Spleen (tissue), 11 donors: ENCODE measurements around the gene PDE4B. TPM values are rescaled to one million over a fixed set of nuclear protein-coding genes. Genes with fewer than 3 reads are reported as not detected.

Source experiments
- DNase-seq: peaks from one replicate; pipeline ENCODE4 v3.0.0-alpha.2; 2020
- H3K27ac ChIP-seq, 8 donors: fragments of 200-600 bp; sonication (generic) in 7 of 8; 1 replicate in 4 of 8; 2 replicates in 4 of 8; pipeline versions ENCODE4 v1.5.0 to v1.8.0; 2016 to 2021; ENCODE audit warnings: inconsistent platforms in 4 of 8, mild to moderate bottlenecking in 4 of 8, moderate library complexity in 1 of 8
- H3K27me3 ChIP-seq, 7 donors: fragments of 200-600 bp; sonication (generic) in 6 of 7; replicated peaks in 1 of 7; 1 replicate in 4 of 7; 2 replicates in 3 of 7; pipeline versions ENCODE4 v1.5.0 to v1.8.0; 2016 to 2021; ENCODE audit warnings: inconsistent platforms in 3 of 7, mild to moderate bottlenecking in 1 of 7
- H3K36me3 ChIP-seq, 6 donors: fragments of 200-600 bp; sonication (generic) in 5 of 6; 1 replicate in 4 of 6; 2 replicates in 2 of 6; pipeline versions ENCODE4 v1.5.0 to v1.8.0; 2016 to 2021; ENCODE audit warnings: inconsistent platforms in 2 of 6
- H3K4me1 ChIP-seq, 6 donors: fragments of 200-600 bp; sonication (generic) in 5 of 6; 1 replicate in 3 of 6; 2 replicates in 3 of 6; pipeline versions ENCODE4 v1.5.0 to v1.8.0; 2016 to 2021; ENCODE audit warnings: inconsistent platforms in 3 of 6
- H3K4me3 ChIP-seq, 8 donors: fragments of 200-600 bp; sonication (generic) in 7 of 8; 1 replicate in 4 of 8; 2 replicates in 4 of 8; pipeline versions ENCODE4 v1.5.0 to v1.8.0; 2016 to 2021; ENCODE audit warnings: inconsistent platforms in 4 of 8, mild to moderate bottlenecking in 4 of 8, moderate library complexity in 2 of 8
- H3K9me3 ChIP-seq, 8 donors: fragments of 200-600 bp; sonication (generic) in 7 of 8; 1 replicate in 4 of 8; 2 replicates in 4 of 8; pipeline versions ENCODE4 v1.5.0 to v1.8.0; 2016 to 2021; ENCODE audit warnings: inconsistent platforms in 4 of 8
- POLR2A ChIP-seq, 3 donors: fragments of 450-650 bp; IDR thresholded peaks; one replicate each; pipeline ENCODE4 v1.5.1; 2017; ENCODE audit warnings: antibody characterized with exemption in 3 of 3, mild to moderate bottlenecking in 1 of 3
- POLR2AphosphoS5 ChIP-seq, 3 donors: sonication (generic); formaldehyde crosslinking; IDR thresholded peaks; one replicate each; pipeline ENCODE4 v1.5.1; 2017; ENCODE audit warnings: antibody characterized with exemption in 3 of 3
- WGBS, 5 donors: extraction: QIAGEN DNeasy Blood & Tissue Kit in 3 of 5; methylation state at CpG; one replicate each; pipeline versions ENCODE4 v1.1.5 to v1.1.7; 2013 to 2018; 5-methylcytosine and 5-hydroxymethylcytosine counted together
- intact Hi-C: fragments of 100-400 bp; cut with DNase I; formaldehyde crosslinking; loops from one replicate; pipeline ENCODE4 v1.15.0; 2023; ENCODE audit warnings: low total_unique reads
- polyA plus RNA-seq, 3 donors: library from polyadenylated mRNA; stranded (reverse); fragments of 200-250 nt; gene quantifications; one replicate each; pipeline ENCODE4 v1.2.1, GENCODE V29; 2013
- total RNA-seq, 7 donors: library from RNA; depleted of rRNA in 3 of 7; stranded (reverse); fragments of >200 nt in 3 of 7; fragmentation: NEBNext Ultra II Directional in 4 of 7; extraction: Animal tissue kit (Norgen Biotek cat#: 25700) in 4 of 7; gene quantifications; one replicate each; pipeline versions ENCODE4 v1.1.0 to v1.2.1, GENCODE V29; 2016 to 2021
- TF ChIP-seq, protein P1 (sequence below), 11 experiments: fragments of 200-600 bp in 7 of 11; fragments of 450-650 bp in 4 of 11; sonication (generic) in 4 of 11; IDR thresholded peaks in 8 of 11; conservative IDR thresholded peaks in 3 of 11; 1 replicate in 7 of 11; 2 replicates in 4 of 11; pipeline versions ENCODE4 v1.4.0 to v1.8.0; 2016 to 2021; ENCODE audit warnings: antibody characterized with exemption in 11 of 11, inconsistent platforms in 4 of 11, mild to moderate bottlenecking in 1 of 11
- donor health status: healthy with polysubstance abuse.
- donor health status: DM: no; HTN: no; CAD: no; lungs with moderate emphysema.
- donor health status: DM: no; HTN: no; CAD: no.
- donor health status: Bipolar disorder and iron deficiency.
- donor health status: healthy.
- donor health status: DM: no; HTN: no; CAD: no.
- donor health status: DM: yes; HTN: yes; CAD: no.

Gene PDE4B
- total and polyA plus RNA-seq, 10 donors, result 12.6 to 88.2 (median 51.9) TPM

- DNase-seq, result no peak
- H3K9me3 ChIP-seq, result no peaks in the 10 kb centered on the region
- H3K27ac ChIP-seq, result no peak overlapping the region
- 87 to 89% (median 89%) methylated on average over 6 of the region's 6 CpGs for WGBS, 5 donors
- H3K4me3 ChIP-seq, result no peak overlapping the region
- intact Hi-C loops, result loop anchor here (5.0 kb wide), 1 partner anchor 283 kb away; no protein-coding TSS in a partner anchor
- TF ChIP-seq, protein P1, sequence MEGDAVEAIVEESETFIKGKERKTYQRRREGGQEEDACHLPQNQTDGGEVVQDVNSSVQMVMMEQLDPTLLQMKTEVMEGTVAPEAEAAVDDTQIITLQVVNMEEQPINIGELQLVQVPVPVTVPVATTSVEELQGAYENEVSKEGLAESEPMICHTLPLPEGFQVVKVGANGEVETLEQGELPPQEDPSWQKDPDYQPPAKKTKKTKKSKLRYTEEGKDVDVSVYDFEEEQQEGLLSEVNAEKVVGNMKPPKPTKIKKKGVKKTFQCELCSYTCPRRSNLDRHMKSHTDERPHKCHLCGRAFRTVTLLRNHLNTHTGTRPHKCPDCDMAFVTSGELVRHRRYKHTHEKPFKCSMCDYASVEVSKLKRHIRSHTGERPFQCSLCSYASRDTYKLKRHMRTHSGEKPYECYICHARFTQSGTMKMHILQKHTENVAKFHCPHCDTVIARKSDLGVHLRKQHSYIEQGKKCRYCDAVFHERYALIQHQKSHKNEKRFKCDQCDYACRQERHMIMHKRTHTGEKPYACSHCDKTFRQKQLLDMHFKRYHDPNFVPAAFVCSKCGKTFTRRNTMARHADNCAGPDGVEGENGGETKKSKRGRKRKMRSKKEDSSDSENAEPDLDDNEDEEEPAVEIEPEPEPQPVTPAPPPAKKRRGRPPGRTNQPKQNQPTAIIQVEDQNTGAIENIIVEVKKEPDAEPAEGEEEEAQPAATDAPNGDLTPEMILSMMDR (IDR thresholded peaks at IDR 0.05 in 8 of 11, conservative IDR thresholded peaks at IDR 0.05 in 3 of 11), result no peak
- no peak for TF ChIP-seq POLR2A (IDR thresholded peaks at IDR 0.05)
- no peak for TF ChIP-seq POLR2AphosphoS5 (IDR thresholded peaks at IDR 0.05)
- H3K27me3 ChIP-seq, result peaks cover 0 to 16% (median 0%) of the 10 kb centered on the region in 7 donors
- H3K4me1 ChIP-seq, result peaks cover 0 to 14% (median 0%) of the 10 kb centered on the region in 6 donors
- H3K36me3 ChIP-seq, result no peaks in the 10 kb centered on the region
Measured at GRCh38 chr1:66240491-66241484, 448.1 kb downstream of the PDE4B start.

DNA sequence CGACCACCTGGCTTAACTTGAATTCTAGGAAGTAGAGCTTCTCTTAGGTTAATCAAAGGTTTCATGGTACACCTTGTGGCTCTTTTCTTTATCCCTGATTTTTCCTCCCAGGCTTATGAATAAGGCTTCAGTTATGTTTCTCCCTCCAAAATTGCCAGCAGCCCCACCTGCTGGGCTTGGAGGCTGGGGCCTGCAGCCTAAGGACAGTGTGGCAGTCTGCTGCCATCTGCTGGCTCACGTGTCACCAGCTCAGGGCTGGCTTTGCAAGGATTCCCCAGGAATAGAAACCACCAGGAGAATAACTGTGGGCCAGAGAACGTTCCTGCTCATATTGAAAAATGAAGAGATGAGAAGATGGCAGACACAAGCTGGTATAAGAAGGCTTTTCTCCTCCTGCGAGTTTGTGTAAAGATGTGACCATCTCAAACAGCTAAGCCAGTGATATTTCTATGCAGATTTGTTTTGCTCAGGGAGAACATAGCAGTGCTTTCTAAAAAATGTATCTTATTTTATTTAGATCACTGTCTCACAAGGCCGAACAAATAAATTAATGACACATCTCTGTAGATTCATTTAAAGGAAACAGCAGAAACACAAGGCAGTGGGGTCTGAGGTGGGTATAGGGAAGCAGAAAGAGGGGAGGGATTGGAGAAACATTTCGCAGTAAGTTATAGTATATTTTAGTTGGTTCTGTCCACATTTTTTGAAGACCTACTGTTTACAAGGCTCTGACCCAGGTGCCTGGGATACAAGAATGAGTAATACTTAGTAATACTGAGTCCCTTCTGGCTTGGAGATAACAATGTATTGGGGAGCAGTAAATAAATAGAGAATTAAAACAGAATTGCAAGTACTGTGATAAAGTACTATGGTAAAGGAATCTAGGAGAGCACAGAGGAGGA is 450.2 kb downstream of the PDE4B start:
- H3K36me3 ChIP-seq, result no peaks in the 10 kb centered on the region
- intact Hi-C loops, result loop anchor here (5.0 kb wide), 1 partner anchor 286 kb away; no protein-coding TSS in a partner anchor
- H3K4me3 ChIP-seq, result no peak overlapping the region
- DNase-seq, result peak; percentile 91
- no peaks in the 10 kb centered on the region for H3K9me3 ChIP-seq
- WGBS, 5 donors, result 39 to 45% (median 43%) methylated on average over 6 of the region's 6 CpGs
- peaks cover 0 to 25% (median 2%) of the 10 kb centered on the region in 6 donors for H3K4me1 ChIP-seq
- TF ChIP-seq, protein P1 (IDR thresholded peaks at IDR 0.05 in 8 of 11, conservative IDR thresholded peaks at IDR 0.05 in 3 of 11), result peak; percentile 81 to 96 (median 94)
- TF ChIP-seq POLR2A (IDR thresholded peaks at IDR 0.05) (no peak), POLR2AphosphoS5 (IDR thresholded peaks at IDR 0.05) (no peak)
- H3K27me3 ChIP-seq, result peaks cover 0 to 6% (median 0%) of the 10 kb centered on the region in 7 donors
- no peak overlapping the region for H3K27ac ChIP-seq

DNA sequence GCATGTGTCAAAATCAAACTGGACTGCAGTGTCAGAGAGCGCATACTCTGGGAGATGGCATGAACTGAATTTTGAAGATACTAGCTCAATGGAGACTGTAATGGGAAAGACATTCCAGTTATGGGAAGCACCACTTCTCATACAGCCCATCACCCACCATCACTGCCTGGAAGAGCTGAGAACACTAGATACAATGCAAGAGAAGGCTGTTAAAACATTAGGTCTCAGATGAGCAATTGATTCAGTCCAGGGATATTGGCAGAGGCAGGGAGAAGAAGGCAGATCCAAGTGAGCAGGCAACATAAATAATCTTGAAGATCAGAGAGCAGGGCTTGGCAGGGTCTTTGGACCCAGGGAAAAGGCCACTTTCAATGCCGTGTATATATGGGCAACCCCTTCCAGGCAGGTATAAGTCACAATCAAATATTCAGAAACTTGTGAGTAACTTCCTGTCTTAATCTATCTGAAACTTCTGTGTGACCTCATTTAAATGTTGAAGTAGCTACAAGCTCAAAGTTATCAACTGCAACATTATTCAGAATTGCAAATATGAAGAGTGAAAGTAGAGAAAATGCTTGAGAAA is 450.9 kb downstream of the PDE4B start:
- Histone ChIP-seq H3K36me3 (no peaks in the 10 kb centered on the region), H3K9me3 (no peaks in the 10 kb centered on the region), H3K27me3 (no peaks in the 10 kb centered on the region), H3K4me3 (no peak overlapping the region), H3K27ac (peak overlapping the region in 1 of 8 donors; percentile 40), H3K4me1 (peaks cover 0 to 25% (median 2%) of the 10 kb centered on the region in 6 donors)
- TF ChIP-seq POLR2AphosphoS5 (IDR thresholded peaks at IDR 0.05), result no peak
- no peak for TF ChIP-seq POLR2A (IDR thresholded peaks at IDR 0.05)
- TF ChIP-seq, protein P1 (IDR thresholded peaks at IDR 0.05 in 8 of 11, conservative IDR thresholded peaks at IDR 0.05 in 3 of 11), result no peak
- intact Hi-C loops, result loop anchor here (5.0 kb wide), 1 partner anchor 286 kb away; no protein-coding TSS in a partner anchor
- no peak for DNase-seq
- 57 to 64% (median 61%) methylated on average over 2 of the region's 2 CpGs for WGBS, 5 donors
